Measurements from ENCODE around the gene WNT11. TPM values are rescaled to one million over a fixed set of nuclear protein-coding genes. Genes with fewer than 3 reads are reported as not detected.

Gene WNT11
- total RNA-seq, 5 donors from 2014 or later (not counting 1 experiment from before 2014, with no cell fraction given), result 0.47 to 1.3 (median 0.89) TPM; not detected in 1

DNA sequence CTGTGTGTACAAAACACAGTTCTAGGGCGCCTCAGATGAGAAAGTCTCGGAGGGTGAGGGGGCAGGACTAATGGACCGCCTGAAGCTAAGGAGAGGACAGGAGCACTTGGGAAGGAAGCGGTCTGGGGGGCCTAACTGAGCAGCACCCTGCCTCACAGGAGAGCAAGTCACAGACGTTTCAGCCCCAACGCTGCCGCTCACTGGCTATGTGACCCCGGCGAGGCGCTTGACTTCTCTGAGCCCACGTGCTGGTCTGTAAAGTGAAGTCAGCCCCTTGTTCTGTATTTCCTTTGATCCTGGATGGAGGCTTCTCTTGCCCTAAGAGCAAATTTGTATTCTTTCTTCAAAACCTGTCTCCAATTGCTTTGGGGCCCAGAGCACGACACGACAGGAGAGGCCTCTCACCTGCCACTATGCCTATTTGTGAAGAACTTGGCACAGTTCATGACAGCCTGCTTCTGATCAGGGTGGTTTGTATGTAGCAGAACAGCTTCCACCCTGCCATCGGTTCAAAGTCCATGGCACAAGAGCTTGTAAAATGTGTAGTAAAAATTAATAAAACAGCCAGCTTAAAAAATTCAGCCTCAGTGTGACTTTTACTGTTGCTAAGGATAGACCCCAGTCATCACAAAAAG, 59.1 kb downstream of the WNT11 start:
- H3K27me3 Mint-ChIP-seq, result peaks cover 0 to 4% of the 10 kb centered on the region in 2 donors
- WGBS (ENCODE audit: insufficient coverage), result 93% methylated on average over 13 of the region's 14 CpGs
- ChIA-PET POLR2A (no interaction called here), CTCF (interaction anchor here (0.6 to 1.6 kb wide), 2 partner anchors 250 to 1840 kb away, joined by 3 read pairs; no protein-coding TSS in a partner anchor)
- peaks cover 8% of the 10 kb centered on the region for H3K36me3 Mint-ChIP-seq
- H3K4me1 ChIP-seq (ENCODE audit: control insufficient read depth in 1 of 2, extremely low read depth in 1 of 2, insufficient read depth in 2 of 2, low read length in 2 of 2), result peaks cover 0 to 4% of the 10 kb centered on the region in 2 experiments
- H3K27ac ChIP-seq (ENCODE audit: low read length), result no peak overlapping the region
- no peaks in the 10 kb centered on the region for H3K9me3 ChIP-seq
- no peak for DNase-seq
- peaks cover 0 to under 1% of the 10 kb centered on the region in 2 experiments for H3K27me3 ChIP-seq (replicated peaks in 1 of 2; ENCODE audit: control insufficient read depth in 2 of 2, extremely low read depth in 1 of 2, insufficient read depth in 2 of 2, low read length in 1 of 2)
- peaks cover 5 to 9% (median 7%) of the 10 kb centered on the region in 3 donors for H3K4me1 Mint-ChIP-seq
- H3K36me3 ChIP-seq (ENCODE audit: control insufficient read depth in 2 of 2, extremely low read depth in 1 of 2, insufficient read depth in 1 of 2, low read length in 1 of 2), result peaks cover 0 to 3% of the 10 kb centered on the region in 2 donors
- no peak overlapping the region for H3K4me3 Mint-ChIP-seq
- ATAC-seq (replicated peaks in 1 of 4), result no peak
- no peak overlapping the region for H3K4me3 ChIP-seq (ENCODE audit: control insufficient read depth in 1 of 2, extremely low read depth in 1 of 2, low read length in 1 of 2)
- no peak overlapping the region for H3K27ac Mint-ChIP-seq
- H3K9me3 Mint-ChIP-seq, result no peaks in the 10 kb centered on the region

DNA sequence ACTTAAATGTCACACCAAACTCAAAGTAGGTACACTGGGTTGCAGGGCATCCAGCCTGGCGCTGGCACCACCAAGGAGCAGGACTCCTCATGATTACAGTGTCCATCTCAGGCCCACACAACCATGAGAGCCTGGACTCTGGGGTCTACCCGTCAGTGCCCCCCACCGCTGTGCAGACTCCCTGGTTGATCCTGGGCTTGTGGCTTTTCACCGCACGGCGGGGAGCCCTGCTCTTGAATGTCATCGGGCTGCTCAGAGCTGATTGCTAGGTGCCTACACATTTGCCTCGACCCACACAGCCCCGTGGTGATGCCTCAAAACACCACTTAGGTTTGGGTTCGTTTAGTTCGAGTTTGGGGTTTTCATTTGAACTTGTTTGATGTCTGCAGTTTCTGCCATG, 63.0 kb downstream of the WNT11 start:
- Histone ChIP-seq H3K9me3 (no peaks in the 10 kb centered on the region), H3K27ac (ENCODE audit: low read length) (no peak overlapping the region), H3K4me1 (ENCODE audit: control insufficient read depth in 1 of 2, extremely low read depth in 1 of 2, insufficient read depth in 2 of 2, low read length in 2 of 2) (no peaks in the 10 kb centered on the region), H3K27me3 (replicated peaks in 1 of 2; ENCODE audit: control insufficient read depth in 2 of 2, extremely low read depth in 1 of 2, insufficient read depth in 2 of 2, low read length in 1 of 2) (no peaks in the 10 kb centered on the region), H3K4me3 (ENCODE audit: control insufficient read depth in 1 of 2, extremely low read depth in 1 of 2, low read length in 1 of 2) (no peak overlapping the region), H3K36me3 (ENCODE audit: control insufficient read depth in 2 of 2, extremely low read depth in 1 of 2, insufficient read depth in 1 of 2, low read length in 1 of 2) (peaks cover 0 to 21% of the 10 kb centered on the region in 2 donors)
- no peaks in the 10 kb centered on the region for H3K27me3 Mint-ChIP-seq
- CTCF ChIA-PET, result interaction anchor here in 1 of 2 donors (1.1 kb wide), 1 partner anchor 9 kb away, joined by 3 read pairs; no protein-coding TSS in a partner anchor
- POLR2A ChIA-PET, result no interaction called here
- 89% methylated on average over 11 of the region's 11 CpGs for WGBS (ENCODE audit: insufficient coverage)
- H3K36me3 Mint-ChIP-seq, result peaks cover 29% of the 10 kb centered on the region
- H3K4me1 Mint-ChIP-seq, result no peaks in the 10 kb centered on the region
- DNase-seq, result no peak
- no peaks in the 10 kb centered on the region for H3K9me3 Mint-ChIP-seq
- H3K27ac Mint-ChIP-seq, result no peak overlapping the region
- ATAC-seq (replicated peaks in 1 of 4), result no peak
- H3K4me3 Mint-ChIP-seq, result no peak overlapping the region

DNA sequence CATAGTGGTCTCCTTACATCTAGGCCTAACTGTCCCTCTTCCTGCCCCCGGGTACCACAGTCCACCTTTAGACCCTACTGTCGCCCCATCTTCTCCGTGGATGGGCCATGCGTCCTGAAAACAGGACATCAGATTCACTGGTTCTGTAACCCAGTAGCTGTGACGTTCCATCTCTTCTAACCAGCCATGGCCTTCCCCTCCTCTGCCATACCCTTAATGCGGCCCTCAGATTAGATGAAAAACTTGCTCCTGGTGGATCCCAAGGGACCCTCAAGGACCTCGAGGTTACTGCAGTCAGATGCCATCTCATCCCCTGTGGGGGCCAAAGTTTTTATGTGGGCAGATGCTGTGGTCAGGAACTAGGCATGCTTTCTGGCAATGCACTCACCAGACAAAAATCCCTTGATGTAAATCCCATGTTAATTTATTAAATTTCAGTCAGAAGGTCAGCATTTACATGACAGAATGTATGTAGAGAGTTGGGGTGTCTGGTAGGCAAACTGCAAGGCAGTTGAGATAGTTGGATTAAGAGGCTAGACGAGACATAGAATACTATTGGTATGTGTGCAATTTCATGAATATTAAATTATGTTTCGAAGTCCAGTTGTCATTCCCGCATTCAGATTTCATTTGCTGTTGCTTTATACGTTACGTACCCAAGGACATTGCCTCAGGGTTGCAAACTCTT, 64.3 kb downstream of the WNT11 start:
- 94% methylated on average over 8 of the region's 12 CpGs for WGBS (ENCODE audit: insufficient coverage)
- no peaks in the 10 kb centered on the region for H3K9me3 Mint-ChIP-seq

DNA sequence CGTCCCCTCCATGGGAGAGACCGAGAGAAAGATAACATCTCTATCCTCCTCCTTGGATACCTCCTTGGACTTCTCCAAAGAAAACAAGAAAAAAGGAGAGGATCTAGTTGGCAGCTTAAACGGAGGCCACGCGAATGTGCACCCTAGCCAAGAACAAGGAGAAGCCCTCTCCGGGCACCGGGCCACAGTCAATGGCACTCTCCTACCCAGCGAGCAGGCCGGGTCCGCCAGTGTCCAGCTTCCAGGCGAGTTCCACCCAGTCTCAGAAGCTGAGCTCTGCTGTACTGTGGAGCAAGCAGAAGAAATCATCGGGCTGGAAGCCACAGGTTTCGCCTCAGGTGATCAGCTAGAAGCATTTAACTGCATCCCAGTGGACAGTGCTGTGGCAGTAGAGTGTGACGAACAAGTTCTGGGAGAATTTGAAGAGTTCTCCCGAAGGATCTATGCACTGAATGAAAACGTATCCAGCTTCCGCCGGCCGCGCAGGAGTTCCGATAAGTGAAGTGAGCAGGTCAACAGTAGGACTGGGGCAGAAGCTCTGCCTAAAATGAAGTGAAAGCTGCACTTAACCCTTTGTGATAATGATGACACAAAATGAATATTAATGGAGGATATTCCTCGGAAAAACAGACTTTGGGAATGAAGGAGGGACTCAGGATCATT, 65.3 kb downstream of the WNT11 start:
- Mint-ChIP-seq H3K9me3 (no peaks in the 10 kb centered on the region), H3K27me3 (no peaks in the 10 kb centered on the region), H3K27ac (no peak overlapping the region), H3K4me1 (no peaks in the 10 kb centered on the region), H3K36me3 (peaks cover 32% of the 10 kb centered on the region), H3K4me3 (no peak overlapping the region)
- Histone ChIP-seq H3K27ac (ENCODE audit: low read length) (no peak overlapping the region), H3K36me3 (ENCODE audit: control insufficient read depth in 2 of 2, extremely low read depth in 1 of 2, insufficient read depth in 1 of 2, low read length in 1 of 2) (peaks cover 0 to 25% of the 10 kb centered on the region in 2 donors), H3K9me3 (no peaks in the 10 kb centered on the region), H3K27me3 (replicated peaks in 1 of 2; ENCODE audit: control insufficient read depth in 2 of 2, extremely low read depth in 1 of 2, insufficient read depth in 2 of 2, low read length in 1 of 2) (no peaks in the 10 kb centered on the region), H3K4me3 (ENCODE audit: control insufficient read depth in 1 of 2, extremely low read depth in 1 of 2, low read length in 1 of 2) (no peak overlapping the region), H3K4me1 (ENCODE audit: control insufficient read depth in 1 of 2, extremely low read depth in 1 of 2, insufficient read depth in 2 of 2, low read length in 2 of 2) (no peaks in the 10 kb centered on the region)
- ChIA-PET CTCF (interaction anchor here in 1 of 2 donors (1.5 kb wide), 1 partner anchor 244 kb away, joined by 4 read pairs; no protein-coding TSS in a partner anchor), POLR2A (no interaction called here)
- DNase-seq, result no peak
- no peak for ATAC-seq (replicated peaks in 1 of 4)
- WGBS (ENCODE audit: insufficient coverage), result 94% methylated on average over 16 of the region's 22 CpGs

More for the DNA sequence above, 64.3 kb downstream of the WNT11 start:
- H3K27ac Mint-ChIP-seq, result no peak overlapping the region
- CTCF ChIA-PET, result no interaction called here
- H3K4me1 ChIP-seq (ENCODE audit: control insufficient read depth in 1 of 2, extremely low read depth in 1 of 2, insufficient read depth in 2 of 2, low read length in 2 of 2), result no peaks in the 10 kb centered on the region
- no peaks in the 10 kb centered on the region for H3K9me3 ChIP-seq
- H3K27ac ChIP-seq (ENCODE audit: low read length), result no peak overlapping the region
- H3K4me3 Mint-ChIP-seq, result no peak overlapping the region
- no peaks in the 10 kb centered on the region for H3K27me3 Mint-ChIP-seq
- no peaks in the 10 kb centered on the region for H3K4me1 Mint-ChIP-seq
- peaks cover 0 to 25% of the 10 kb centered on the region in 2 donors for H3K36me3 ChIP-seq (ENCODE audit: control insufficient read depth in 2 of 2, extremely low read depth in 1 of 2, insufficient read depth in 1 of 2, low read length in 1 of 2)
- ATAC-seq (replicated peaks in 1 of 4), result no peak
- no peaks in the 10 kb centered on the region for H3K27me3 ChIP-seq (replicated peaks in 1 of 2; ENCODE audit: control insufficient read depth in 2 of 2, extremely low read depth in 1 of 2, insufficient read depth in 2 of 2, low read length in 1 of 2)
- POLR2A ChIA-PET, result no interaction called here
- H3K4me3 ChIP-seq (ENCODE audit: control insufficient read depth in 1 of 2, extremely low read depth in 1 of 2, low read length in 1 of 2), result no peak overlapping the region
- no peak for DNase-seq
- H3K36me3 Mint-ChIP-seq, result peaks cover 31% of the 10 kb centered on the region

DNA sequence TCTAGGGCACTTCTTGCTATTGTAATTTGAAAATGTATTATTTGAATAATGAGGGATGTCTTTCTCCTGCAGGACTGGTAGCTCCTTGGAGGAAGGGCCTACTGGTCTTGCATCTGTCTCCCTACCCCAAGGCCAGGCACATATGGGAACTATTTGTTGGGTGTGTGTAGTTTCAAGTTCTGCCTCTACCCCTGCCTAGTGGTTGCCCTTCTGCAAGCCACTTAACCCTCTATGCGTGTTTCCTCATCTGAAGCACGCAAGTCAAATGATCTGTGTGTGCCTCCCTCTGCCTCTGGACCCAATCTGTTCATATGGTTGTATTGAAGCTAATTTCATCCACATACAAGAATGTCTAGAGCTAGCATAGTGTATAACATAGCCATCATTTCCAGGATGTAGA, 67.0 kb downstream of the WNT11 start:
- no peaks in the 10 kb centered on the region for H3K9me3 Mint-ChIP-seq
- Histone ChIP-seq H3K4me3 (ENCODE audit: control insufficient read depth in 1 of 2, extremely low read depth in 1 of 2, low read length in 1 of 2) (no peak overlapping the region), H3K27ac (ENCODE audit: low read length) (no peak overlapping the region), H3K9me3 (no peaks in the 10 kb centered on the region), H3K27me3 (replicated peaks in 1 of 2; ENCODE audit: control insufficient read depth in 2 of 2, extremely low read depth in 1 of 2, insufficient read depth in 2 of 2, low read length in 1 of 2) (no peaks in the 10 kb centered on the region), H3K36me3 (ENCODE audit: control insufficient read depth in 2 of 2, extremely low read depth in 1 of 2, insufficient read depth in 1 of 2, low read length in 1 of 2) (peaks cover 0 to 28% of the 10 kb centered on the region in 2 donors), H3K4me1 (ENCODE audit: control insufficient read depth in 1 of 2, extremely low read depth in 1 of 2, insufficient read depth in 2 of 2, low read length in 2 of 2) (no peaks in the 10 kb centered on the region)
- ChIA-PET POLR2A (no interaction called here), CTCF (no interaction called here)
- H3K27ac Mint-ChIP-seq, result no peak overlapping the region
- H3K4me1 Mint-ChIP-seq, result no peaks in the 10 kb centered on the region
- no peak overlapping the region for H3K4me3 Mint-ChIP-seq
- H3K36me3 Mint-ChIP-seq, result peaks cover 39% of the 10 kb centered on the region
- no CpG with 5 or more reads among the region's 2 CpGs for WGBS (ENCODE audit: insufficient coverage)
- H3K27me3 Mint-ChIP-seq, result no peaks in the 10 kb centered on the region
- DNase-seq (no peak), ATAC-seq (replicated peaks in 1 of 4) (no peak)

All from T-cell (primary cell).